Measurements from ENCODE around the gene CR1L.

DNA sequence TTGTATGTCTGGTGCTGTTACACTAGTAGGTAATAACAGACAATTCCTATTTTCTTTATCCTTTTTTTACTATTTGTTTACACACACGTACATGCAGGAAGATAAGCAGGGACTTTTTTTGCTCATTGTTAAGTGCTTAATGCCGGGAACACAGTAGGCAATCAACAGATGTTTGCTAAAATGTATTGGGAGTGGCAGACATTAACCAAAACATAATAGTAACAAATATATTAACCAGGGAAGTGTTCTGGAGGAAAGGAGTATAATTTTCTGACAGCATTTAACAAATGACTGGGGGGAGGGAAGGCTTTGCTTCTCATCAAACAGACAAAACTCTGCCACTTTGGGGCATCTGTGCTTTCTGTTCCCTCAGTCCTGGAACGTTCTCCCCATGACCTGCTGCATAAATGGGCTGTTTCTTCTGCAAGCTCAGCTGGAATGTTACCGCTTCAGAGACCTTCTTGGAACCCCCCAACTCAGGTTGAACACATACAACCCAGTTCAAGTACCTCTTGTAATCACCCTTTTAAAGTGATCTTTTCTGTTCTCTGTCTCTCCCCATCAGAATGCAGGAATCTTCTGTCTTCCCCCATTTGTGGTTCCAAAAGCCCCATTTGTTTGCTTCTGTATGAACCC, 2.1 kb downstream of the CR1L start:
- TF ChIP-seq, protein P1, sequence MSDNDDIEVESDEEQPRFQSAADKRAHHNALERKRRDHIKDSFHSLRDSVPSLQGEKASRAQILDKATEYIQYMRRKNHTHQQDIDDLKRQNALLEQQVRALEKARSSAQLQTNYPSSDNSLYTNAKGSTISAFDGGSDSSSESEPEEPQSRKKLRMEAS (IDR thresholded peaks at IDR 0.05; ENCODE audit: insufficient read depth, insufficient read length), result no peak
- no peak for TF ChIP-seq EZH2 (IDR thresholded peaks at IDR 0.05; ENCODE audit: borderline replicate concordance, low read depth, low read length, severe bottlenecking)
- TF ChIP-seq, protein P2, sequence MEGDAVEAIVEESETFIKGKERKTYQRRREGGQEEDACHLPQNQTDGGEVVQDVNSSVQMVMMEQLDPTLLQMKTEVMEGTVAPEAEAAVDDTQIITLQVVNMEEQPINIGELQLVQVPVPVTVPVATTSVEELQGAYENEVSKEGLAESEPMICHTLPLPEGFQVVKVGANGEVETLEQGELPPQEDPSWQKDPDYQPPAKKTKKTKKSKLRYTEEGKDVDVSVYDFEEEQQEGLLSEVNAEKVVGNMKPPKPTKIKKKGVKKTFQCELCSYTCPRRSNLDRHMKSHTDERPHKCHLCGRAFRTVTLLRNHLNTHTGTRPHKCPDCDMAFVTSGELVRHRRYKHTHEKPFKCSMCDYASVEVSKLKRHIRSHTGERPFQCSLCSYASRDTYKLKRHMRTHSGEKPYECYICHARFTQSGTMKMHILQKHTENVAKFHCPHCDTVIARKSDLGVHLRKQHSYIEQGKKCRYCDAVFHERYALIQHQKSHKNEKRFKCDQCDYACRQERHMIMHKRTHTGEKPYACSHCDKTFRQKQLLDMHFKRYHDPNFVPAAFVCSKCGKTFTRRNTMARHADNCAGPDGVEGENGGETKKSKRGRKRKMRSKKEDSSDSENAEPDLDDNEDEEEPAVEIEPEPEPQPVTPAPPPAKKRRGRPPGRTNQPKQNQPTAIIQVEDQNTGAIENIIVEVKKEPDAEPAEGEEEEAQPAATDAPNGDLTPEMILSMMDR (IDR thresholded peaks at IDR 0.05; ENCODE audit: extremely low read depth in 1 of 2, insufficient read depth in 1 of 2, low read depth in 1 of 2, low read length in 2 of 2), result no peak
- TF ChIP-seq POLR2A (IDR thresholded peaks at IDR 0.05; ENCODE audit: low read depth, low read length), result no peak

All from endothelial cell of umbilical vein (primary cell).